Right renal pelvis (tissue), 4 donors: ENCODE measurements around the gene CCDC188. TPM values are rescaled to one million over a fixed set of nuclear protein-coding genes. Genes with fewer than 3 reads are reported as not detected.
"Not testable (repeated sequence)": the region's sequence is repeated elsewhere in the genome, so short reads cannot be mapped to it uniquely, and the experiment has no call there.

ENCODE experiments used
- DNase-seq, 4 donors: peaks; one replicate each; pipeline ENCODE4 v3.0.0-alpha.2; 2013; ENCODE audit warnings: low read depth in 4 of 4, low spot score in 3 of 4, missing footprints in 1 of 4
- polyA plus RNA-seq, 4 donors: library from polyadenylated mRNA; unstranded; fragments of 120-200 nt; gene quantifications; one replicate each; pipeline ENCODE4 v1.2.1, GENCODE V29; 2013; ENCODE audit not compliant: insufficient read length in 4 of 4

Gene CCDC188
- polyA plus RNA-seq, 4 donors, result 0.53 to 0.93 (median 0.76) TPM

DNA sequence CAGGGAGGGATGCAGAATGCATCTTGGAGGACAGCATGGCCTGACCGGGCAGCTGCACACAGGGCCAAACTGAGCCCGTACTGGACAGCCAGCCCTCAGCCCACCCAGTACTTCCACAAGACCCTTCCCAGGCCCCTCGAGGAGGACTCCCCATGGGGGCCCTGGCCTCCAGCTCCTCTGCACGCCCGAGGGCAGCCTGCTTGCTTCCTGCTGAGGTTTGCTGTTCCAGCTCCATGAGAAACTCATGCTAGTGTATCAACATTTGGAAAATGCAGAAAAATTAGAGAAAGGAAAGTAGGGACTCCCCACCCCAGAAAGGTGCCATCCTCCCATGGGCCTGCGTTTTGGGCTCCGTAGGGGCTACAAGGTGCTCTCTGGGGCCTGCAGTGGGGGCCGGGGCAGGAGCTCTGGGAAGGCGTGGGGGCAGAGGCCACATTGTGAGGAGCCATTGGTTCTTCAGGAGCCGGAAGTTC is 21.3 kb upstream of the CCDC188 start:
- DNase-seq, result no peak

DNA sequence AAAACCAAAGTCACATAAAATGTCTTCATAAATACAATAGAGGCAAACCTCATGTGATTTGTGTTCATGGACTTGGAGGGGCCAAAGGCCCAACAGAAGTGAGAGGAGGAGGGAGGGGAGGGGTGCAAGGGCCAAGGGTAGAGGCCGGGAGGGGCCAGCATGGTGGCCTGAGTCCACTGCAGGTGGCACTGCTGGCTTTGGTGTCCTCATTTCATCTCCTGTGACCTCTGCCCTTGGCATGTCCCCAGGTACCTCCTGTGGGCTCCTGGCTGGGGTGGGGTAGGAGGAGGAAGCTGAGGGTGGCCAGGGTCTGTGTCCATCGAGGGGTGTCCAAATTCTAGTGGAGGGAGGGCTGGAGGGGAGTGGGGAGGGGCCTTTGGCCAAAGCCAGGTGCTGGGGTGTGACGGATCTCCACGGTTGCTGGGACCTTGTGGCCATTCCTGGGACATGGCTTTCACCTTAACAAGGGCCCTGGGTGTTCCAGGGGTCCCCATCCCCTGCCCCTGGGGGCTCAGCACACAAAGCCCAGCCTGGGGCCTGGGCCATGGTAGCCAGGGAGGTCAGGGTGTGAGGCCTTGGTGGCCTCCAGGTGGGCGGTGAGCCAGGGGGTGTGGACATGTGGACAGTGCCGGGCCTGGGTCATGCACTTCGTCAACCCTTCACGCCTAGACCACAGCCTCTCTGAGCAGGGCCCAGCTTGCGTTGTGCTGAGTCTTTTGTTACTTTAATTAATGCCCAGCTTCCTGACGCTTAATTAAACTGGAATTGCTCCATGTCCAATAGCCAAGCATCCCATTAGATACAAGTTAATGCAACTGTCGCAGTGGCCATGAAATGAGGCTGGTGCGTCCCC is 20.7 kb upstream of the CCDC188 start:
- no peak for DNase-seq

DNA sequence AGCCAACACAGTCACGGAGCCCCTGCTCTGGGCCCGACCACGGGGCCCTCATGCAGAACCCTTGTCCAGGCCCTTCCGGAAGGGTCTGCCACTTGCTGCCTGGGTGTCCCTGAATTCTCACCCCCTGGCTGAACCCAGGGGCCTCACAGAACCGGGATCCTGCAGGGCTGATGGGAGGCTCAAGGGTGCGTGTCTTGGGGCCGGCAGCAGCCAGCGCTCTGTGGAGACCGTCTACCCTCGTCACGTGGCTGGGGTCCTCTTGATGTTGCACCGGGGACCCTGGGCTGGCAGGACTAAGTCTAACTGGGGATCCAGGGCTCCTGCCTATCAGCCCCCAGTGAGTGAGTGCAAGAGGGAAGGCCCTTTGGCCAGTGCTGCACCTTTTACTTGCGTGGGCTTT is 19.3 kb upstream of the CCDC188 start:
- no peak for DNase-seq

DNA sequence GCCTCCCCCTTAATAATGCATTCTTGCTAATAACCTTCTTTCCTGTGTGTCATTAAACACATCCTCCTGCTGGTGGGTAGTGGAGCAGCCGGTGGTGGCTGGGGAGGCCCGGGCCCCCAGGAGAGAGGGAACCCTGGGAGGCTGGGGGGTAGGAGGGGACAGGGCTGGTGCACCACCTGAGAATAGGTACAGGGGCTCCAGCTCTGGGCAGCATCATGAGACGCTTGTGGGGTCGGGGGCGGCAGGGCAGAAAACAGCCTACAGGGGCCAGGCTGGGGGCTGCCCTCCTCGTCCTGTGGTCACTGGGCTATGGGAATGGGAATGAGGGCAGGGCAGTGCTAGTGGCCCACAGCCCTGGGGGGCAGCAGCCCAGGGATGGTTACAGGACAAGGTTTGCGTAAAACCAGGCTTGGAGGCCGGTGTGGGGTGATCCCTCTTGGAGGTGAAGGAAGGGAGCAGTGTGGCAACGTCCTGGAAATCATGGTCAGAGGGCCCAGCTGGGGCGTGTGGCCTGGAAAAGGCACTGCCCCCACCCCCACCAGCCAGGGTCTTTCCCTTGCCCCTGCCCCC is 18.5 kb upstream of the CCDC188 start:
- DNase-seq, result no peak

DNA sequence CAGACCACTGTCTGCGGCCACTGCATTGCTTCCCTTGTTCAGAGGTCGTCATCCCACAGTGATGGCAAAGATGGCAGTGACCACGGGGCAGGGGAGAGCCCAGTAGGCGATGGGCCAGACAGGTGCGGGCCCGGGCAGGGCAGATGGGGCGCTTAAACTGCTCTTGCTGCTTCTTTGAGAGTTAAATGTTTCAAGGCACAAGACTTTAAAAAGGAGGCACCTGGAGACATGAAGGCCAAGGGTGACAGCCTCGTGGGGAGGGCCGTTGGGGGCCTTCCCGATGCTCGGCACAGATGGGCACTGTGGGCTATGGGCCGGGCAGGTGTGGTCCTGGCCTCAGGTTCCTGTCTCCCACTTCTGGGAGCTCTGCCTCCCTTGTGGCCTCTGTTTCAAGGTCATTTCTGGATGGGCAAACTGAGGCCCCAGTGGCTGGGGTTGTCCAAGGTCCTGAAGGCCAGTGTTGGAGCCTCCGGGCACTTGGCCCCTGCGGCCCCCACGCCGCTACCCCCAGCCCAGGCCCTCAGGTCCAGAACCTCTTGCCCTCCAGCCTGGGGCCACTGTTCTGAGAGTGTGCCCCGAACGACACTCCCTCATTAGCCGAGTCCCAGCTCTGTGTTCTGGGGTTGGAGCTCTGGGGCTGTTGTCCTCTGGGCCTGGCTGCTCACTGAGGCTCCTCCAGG is 16.9 kb upstream of the CCDC188 start:
- DNase-seq, result no peak

DNA sequence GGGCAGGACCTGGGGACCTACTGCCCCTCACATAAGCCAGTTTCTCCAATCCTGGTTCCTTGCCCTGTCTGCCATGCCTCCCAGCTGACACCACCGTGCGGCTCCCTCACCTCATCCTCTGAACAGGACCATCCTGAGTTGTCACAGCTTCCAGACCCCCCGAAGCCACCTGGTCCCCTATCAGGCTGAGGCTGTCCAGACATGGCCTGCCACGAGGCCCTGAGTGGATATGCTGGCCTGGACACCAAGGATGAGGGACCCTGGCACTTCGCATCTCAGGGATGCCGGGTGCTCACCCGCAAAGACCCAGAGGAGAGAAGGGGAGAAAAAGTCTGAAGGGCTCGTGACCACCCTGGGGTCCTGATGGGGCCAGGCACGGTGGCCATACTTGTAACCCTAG is 15.8 kb upstream of the CCDC188 start:
- DNase-seq, result no peak

DNA sequence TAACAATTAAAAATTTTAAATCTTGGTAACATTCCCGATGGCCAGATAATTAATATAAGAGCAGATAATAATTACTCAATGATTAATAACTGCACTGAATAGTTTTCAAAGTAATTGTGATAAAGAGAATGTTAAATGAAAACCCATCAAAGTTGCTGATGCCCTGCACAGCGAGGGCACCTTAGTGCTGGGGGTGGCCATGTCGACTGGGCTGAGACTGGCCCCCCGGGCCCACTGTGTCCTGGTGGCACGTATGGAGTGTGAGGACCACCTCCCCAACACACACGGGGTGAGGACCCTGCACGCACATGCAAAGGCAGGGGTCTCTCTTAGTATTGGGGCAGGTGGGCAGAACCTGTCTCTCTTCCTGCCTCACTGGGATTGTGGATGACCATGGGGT is 15.1 kb upstream of the CCDC188 start:
- DNase-seq, result no peak

DNA sequence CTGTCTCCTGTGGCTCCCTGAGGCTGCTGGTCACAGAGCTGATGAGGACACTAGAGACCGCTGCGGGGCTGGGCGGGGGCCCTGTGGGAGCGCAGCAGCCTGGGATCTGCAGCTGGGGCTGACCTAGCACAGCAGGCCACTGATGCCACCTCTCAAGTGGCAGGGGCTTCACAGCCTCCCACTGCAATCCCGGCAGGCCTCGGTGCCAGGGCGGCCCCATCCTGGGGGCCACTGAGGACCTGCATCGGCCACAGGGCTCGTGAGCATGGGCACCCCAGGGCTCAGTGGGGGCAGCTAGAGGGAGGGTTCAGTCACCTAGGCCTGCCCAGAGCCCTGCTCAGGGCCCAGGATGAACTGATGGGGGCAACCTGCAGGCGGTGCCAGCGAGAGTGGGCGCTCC is 14.6 kb upstream of the CCDC188 start:
- DNase-seq, result no peak

DNA sequence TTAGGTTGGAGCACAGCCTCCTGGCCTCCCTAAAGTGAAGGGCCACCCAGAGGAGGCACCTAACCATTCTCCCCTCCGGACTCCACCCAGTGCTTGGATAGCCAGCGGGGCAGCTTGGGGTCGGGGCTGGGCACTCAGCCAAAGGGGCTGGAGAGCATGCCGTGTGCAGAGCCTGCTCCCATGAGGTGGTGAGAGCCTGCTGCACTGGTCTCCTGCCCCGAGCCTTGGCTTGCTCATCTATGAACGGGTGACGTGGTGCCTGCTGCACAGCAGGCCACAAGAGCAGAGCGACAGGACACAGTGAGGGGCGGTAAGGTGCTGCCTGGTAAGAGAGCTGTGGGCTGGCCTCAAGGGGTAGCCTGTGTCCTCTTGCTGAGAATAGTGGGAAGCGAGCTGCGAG is 14.0 kb upstream of the CCDC188 start:
- DNase-seq, result no peak

DNA sequence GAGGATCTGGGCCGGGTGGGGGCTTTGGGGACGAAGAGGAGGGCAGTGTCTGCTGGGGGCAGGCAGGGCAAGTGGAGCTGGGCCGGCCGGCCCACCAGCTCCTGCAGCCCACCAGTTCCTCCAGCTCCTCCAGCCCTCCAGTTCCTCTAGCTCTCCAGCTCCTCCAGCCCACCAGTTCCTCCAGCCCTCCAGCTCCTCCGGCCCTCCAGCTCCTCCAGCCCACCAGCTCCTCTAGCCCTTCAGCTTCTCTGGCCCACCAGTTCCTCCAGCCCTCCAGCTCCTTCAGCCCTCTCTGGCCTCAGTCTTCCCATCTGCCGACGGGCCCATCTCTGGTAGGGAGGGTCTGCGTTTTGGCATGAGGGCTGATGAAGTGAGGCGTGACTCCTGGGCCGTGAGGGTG is 9.2 kb upstream of the CCDC188 start:
- no peak for DNase-seq

DNA sequence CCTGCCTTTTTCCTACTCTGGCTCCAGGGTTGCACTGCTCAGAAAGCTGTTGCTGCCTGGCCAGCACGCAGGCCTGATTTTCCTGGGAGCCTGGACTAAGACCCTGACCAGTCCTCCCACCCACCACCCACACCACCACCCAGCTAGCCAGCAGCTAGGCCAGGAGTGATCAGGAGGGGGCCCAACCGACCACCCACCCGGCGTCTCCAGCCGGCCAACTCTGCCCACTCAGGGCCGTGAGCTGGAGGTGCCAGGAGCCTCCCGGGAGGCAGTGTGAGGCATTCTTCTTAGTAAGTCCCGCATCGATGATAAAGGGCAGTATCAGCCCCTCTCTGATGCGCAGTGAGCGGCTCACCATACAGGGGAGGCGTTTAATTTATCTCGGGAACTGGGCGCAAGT is 8.7 kb upstream of the CCDC188 start:
- not testable (repeated sequence) for DNase-seq

DNA sequence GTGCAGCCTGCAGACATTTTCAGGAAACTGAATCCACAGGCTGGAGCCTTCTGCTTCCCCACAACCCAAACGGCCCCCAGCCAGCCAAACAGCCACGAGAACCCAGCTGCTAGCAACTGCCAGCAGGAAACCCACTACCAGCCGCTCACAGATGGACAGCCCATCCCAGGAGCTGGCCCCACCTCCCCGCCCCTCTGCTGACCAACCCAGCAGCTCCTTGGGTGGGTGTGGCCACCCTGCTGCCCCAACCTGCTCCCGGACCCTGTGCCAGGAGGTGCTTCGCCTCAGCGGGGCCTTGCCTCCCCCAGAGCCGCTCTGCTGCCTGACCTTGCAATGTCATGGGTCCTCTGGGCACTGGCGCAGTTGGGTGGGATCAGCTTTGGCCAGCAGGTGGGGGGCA is 8.2 kb upstream of the CCDC188 start:
- DNase-seq, result no peak

DNA sequence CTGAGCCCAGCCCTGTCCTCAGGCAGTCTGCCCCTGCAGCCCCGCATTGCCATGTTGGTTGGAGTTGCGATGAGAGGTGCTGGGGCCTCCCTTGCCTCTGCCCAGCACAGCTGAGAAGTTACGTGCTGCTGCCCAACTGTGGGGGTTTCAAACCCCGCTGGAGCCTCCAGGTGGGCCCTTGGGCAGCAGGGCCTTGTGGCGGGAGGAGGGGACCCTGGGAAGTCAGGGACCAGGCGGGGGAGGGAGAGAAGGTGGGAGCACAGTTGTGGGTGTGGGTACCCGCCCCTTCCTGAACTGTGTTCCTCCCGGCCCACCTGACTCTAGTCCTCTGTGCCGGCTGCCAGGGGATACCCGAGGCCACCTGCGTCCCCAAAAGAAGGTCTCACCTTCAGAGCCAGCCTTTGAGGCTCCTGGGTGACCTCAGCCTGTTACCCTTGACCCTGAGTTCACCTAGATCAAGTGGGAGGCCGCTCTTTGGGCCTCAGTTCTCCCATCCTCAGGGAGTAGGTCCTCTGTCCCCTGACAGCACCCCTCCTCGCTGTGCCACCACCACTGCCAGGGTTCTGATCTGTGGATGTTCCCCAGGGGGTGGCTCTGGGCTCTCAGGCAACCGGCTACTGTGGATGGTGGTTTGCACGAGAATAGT is 7.7 kb upstream of the CCDC188 start:
- DNase-seq, result no peak

DNA sequence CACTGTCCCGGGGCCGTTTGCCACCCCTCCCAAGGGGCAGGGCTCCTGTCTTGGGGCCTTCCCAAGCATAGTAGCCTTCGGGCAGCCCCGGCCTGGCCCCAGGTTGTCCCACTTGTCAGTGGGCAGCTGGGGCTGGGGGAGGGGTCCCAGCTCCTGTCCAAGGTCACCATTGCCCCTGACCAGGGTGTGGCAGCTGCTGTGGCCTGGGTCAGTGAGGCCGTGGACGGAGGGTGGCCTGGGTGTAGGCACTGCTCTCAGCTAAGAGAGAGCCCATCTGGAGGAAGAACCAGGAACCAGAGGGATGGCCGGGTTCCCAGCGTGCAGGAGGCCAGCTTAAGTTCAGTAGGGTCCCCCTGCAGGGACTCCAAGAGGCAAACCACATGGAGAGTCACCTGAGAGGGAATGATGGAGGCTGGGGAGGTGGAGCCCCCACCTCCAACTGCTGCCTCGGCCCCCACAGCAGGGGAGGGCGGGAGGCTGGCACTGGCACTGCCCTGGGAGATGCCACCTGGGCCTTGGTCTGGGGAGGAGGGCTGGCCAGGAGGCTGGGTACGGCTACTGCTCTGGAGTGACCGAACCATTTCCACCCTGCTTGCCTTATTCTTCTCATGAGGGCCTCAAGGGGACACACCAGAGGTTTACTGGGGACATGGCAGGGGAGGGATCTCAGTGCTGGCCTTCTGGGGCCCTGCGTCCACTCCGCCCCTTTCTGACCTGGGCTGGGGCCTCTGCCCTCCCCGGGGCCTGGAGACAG is 6.8 kb upstream of the CCDC188 start:
- no peak for DNase-seq

DNA sequence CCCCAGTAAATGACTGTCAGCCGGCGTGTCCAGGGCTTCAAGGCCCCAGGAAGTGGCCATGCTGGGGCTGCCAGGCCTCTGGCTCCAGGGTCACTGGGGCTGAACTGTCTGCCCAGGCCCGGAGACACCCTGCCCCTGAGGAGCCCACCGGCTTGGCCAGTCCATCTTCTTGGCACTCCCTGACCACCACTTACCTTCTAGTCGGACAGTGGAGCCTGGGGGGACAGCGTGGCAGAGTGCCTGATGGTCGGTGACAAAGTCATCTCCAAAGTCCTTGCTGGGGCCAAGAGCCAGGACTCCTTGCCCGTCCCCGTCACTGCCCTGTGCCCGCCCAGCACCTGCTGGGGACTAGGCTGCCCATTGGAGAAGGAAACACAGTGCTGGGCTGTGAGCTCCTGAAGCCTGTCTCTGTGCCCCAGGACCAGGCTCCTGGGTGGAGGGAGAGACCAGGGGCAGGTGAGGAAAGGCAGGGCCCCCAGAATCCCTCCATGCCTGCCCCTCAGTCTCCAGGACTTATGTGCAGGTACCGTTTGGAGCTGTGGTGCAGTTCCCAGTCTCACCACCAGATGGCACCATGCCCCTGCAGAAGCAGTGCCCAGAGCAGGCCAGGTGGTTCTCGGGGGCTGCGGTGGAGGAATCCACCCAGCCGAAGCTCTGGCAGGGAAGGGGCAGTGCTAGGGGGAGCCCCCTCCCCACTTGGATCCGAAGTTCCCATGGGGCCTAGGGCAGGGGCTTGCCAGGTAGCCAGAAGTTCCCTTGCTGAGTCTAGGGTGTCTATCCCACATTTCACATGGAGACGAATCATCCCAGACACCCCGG is 6.0 kb upstream of the CCDC188 start:
- peak; percentile 56 to 83 (median 60) for DNase-seq

DNA sequence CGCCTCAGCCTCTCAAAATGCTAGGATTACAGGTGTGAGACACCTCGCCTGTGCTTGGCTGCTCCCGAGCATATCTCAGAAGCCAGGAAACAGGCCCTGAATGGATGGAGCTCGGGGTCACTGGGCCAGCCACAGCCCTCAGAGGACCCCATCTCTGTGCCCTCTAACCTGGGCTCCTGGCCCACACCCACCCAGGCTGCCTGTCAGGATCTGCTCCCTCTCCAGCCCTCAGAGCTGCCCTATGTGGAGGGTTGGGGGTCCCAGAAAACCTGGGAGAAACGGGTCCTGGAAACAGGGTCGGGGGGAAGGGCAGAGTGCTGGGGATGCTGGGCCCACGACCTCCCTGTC is 5.2 kb upstream of the CCDC188 start:
- no peak for DNase-seq

DNA sequence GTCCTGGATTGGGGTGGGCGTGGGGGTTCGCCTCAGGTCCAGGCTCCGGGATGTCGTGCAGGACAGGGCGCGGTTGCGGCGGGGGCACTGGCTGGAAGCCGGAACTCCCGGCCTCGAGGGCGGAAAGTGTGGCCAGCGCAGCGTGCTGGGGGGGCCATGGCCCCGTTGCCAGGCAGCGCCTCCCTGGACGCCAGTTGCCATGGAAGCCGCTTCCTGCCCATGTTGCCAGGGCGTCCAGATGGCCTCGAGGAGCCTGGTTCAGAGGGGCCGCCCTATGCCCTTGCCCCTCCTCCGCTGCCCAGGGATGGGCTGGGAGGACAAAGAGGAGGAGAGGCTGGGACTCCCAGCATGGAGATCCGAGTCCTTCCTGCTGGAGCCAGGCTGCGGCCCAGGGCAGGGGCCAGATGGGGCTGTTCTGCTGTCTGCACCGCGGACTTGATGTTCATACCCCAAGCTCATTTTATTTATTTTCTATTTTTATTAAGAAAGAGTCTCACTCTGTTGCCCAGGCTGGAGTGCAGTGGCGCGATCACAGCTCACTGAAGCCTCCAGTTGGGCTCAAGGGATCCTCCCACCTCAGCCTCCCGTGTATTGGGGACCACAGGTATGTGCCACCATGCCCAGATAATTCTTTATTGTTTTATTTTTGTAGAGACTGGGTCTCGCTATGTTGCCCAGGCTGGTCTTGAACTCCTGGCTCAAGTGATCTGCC is 4.6 kb upstream of the CCDC188 start:
- DNase-seq, result no peak

DNA sequence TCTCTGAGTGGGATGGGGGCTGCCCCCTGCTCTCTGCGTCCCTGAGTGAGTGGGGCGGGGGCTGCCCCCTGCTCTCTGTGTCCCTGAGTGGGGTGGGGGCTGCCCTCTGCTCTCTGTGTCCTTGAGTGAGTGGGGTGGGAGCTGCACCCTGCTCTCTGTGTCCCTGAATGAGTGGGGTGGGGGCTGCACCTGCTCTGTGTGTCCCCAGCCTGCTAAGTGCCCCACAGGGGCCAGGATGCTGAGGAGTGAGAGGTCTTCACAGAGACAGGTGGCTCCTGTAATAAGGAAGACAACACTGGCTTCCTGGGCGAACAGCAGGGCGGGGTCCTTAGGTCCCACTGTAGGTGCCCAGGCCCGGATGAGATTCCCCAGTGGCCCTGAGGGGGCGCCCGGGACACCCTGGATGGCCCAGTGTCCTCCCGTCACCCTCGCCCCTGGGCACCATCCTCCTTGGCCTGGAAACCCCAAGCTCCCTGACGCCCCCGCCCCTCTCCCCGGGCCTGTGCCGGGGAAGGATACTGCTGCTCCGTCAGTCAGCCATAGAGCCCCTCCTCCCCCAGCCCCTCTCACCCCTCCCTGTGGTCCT is 3.8 kb upstream of the CCDC188 start:
- no peak for DNase-seq

DNA sequence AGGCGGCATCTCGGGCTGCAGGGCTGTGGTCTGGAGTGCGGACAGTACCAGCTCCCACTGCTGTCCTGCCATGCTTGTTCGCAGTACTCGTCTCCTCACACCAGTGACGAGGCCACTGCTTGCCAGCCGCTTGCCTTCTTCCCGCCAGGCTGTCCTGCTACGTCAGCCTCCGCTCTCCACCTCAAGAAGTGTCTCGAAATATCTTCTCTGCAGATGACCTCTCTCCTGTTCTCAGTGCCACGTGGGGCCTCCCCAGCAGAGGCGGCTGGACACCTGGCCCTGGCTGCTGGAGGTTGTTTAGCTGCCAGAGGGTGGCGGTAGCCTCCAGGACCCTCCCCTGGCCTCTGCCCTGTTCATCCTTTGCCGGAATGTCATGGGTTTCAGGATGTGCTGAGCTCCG is 3.1 kb upstream of the CCDC188 start:
- DNase-seq, result no peak
